Activated T-helper 17 cell treated with anti-CD3 and anti-CD28 coated beads, Interleukin-2, amount 50 U/mL, for 72 hours (primary cell): ENCODE results near the gene CATSPER3. TPM values are rescaled to one million over a fixed set of nuclear protein-coding genes. Genes with fewer than 3 reads are reported as not detected.

Source experiments
- ATAC-seq: fragments of 150-1000 bp; cut with Tn5 transposase; replicated peaks from 2 replicates; pipeline ENCODE4 v1.10.0; 2021; ENCODE audit warnings: mild to moderate bottlenecking, moderate library complexity
- H3K27ac Mint-ChIP-seq: one replicate; pipeline ENCODE4 v1.8.0; 2022; ENCODE audit warnings: mixed read lengths
- H3K27me3 Mint-ChIP-seq: one replicate; pipeline ENCODE4 v1.8.0; 2022; ENCODE audit warnings: mixed read lengths
- H3K36me3 Mint-ChIP-seq: one replicate; pipeline ENCODE4 v1.8.0; 2022; ENCODE audit warnings: low read depth, mild to moderate bottlenecking, mixed read lengths
- H3K4me1 Mint-ChIP-seq: one replicate; pipeline ENCODE4 v1.8.0; 2022; ENCODE audit warnings: mixed read lengths
- H3K4me3 Mint-ChIP-seq: one replicate; pipeline ENCODE4 v1.8.0; 2022; ENCODE audit warnings: mild to moderate bottlenecking, mixed read lengths
- H3K9me3 Mint-ChIP-seq: one replicate; pipeline ENCODE4 v1.8.0; 2022; ENCODE audit warnings: mixed read lengths
- total RNA-seq, 2 donors: library from RNA; stranded (reverse); gene quantifications; one replicate each; pipeline ENCODE4 v1.2.3, GENCODE V29; 2022

CATSPER3 gene
- total RNA-seq, 2 donors from 2014 or later = 0.50 to 0.82 TPM

DNA sequence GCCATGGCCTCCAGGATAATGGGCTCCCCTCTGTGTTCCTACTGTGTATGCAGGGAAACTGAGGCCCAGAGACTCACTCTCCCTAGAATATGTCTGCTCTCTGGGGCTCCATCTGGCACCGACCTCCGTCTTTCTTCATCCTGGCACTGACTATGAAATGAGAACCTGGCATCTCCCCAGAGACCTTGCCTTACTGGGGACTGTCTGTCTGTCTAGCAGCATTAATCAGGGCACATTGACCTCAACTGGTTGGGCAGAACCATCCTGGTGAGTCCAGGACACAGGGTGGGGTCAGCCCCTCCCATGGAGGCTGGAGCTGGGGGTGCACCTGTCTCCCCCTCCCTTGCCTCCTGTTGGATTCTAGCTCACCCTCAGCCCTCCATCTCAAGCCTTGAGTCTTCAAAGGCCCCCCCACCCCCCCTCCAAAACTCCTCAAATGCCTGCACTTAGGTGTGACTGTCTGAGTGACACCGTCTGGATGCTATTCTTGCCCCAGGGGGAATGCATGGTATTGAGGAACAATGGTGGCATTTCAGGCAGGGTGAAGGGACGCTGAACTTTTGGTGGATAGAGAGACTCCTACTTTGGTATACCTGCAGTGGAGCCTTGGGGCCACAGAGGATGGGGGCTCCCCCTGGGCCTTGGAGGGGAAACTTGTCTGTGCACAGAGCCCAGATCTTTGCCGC lies 79.1 kb downstream of the CATSPER3 start:
- H3K36me3 Mint-ChIP-seq = no peaks in the 10 kb centered on the region
- no peaks in the 10 kb centered on the region for H3K4me1 Mint-ChIP-seq
- H3K9me3 Mint-ChIP-seq = no peaks in the 10 kb centered on the region
- ATAC-seq = no peak
- H3K27ac Mint-ChIP-seq = no peak overlapping the region
- H3K4me3 Mint-ChIP-seq = no peak overlapping the region
- peaks cover 53% of the 10 kb centered on the region for H3K27me3 Mint-ChIP-seq

DNA sequence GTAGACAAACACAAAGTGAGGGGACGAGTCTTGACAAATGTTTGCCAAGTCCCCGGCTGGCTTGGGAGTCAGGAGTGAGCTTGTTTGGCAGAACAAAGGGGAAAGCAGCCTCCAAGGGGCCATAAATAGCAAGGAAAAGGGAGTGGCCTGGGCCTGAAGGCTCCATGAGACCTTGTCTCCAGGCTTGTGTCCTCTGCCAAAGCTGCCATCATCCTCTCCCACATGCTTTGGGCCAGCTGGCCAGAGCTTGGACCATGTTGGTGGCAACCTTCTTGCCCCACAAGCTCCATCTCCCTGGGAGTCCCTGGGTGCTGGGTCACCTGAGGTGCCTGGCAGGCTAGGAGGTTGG lies 79.6 kb downstream of the CATSPER3 start:
- Mint-ChIP-seq H3K36me3 (no peaks in the 10 kb centered on the region), H3K9me3 (no peaks in the 10 kb centered on the region), H3K4me3 (no peak overlapping the region), H3K4me1 (no peaks in the 10 kb centered on the region), H3K27me3 (peaks cover 52% of the 10 kb centered on the region), H3K27ac (no peak overlapping the region)
- no peak for ATAC-seq

DNA sequence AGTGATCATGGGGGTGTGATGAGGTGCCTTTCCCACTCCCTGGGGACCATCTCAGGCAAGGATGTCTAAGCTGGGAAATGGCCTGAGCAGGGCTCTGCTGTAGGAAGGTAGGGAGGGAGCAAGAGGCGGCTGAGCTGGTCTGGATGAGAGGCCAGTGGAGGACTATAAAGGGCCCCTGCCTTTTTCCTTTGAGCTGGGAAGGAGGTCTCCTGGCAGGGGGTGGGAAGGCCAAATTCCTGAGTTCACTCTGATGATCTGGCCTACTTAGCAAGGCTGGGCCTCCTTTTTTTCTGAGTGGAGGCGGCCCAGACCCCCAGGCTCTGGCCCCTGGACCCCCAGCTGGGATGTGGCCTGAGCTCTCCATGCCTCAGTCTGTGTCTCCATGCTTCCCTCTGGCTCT lies 80.6 kb downstream of the CATSPER3 start:
- no peaks in the 10 kb centered on the region for H3K36me3 Mint-ChIP-seq

DNA sequence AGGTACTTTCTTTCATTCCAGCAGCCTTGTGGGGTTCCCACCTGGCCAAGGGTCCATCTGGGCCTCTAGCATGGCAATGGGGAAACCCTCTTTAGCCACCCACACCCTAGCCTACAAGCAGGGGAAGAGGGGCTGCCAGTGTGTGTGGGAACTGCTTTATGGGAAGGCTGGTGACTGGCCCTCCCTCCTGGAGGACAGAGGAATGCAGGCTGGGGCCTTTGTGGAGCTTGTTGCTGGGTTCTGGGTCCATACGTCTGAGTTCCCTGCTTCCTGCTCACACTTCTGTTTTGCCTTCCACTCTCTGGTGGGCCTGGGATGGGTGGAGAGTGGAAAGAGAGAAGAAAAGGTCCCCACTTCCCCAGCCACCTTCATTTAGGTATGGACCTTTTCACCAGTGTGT lies 81.2 kb downstream of the CATSPER3 start:
- Mint-ChIP-seq H3K9me3 (no peaks in the 10 kb centered on the region), H3K36me3 (no peaks in the 10 kb centered on the region), H3K27me3 (peaks cover 40% of the 10 kb centered on the region), H3K4me3 (no peak overlapping the region), H3K4me1 (no peaks in the 10 kb centered on the region), H3K27ac (no peak overlapping the region)
- no peak for ATAC-seq

More for the DNA sequence above, 80.6 kb downstream of the CATSPER3 start:
- Mint-ChIP-seq H3K4me3 (no peak overlapping the region), H3K9me3 (no peaks in the 10 kb centered on the region), H3K4me1 (no peaks in the 10 kb centered on the region), H3K27ac (no peak overlapping the region), H3K27me3 (peaks cover 44% of the 10 kb centered on the region)
- ATAC-seq = no peak

DNA sequence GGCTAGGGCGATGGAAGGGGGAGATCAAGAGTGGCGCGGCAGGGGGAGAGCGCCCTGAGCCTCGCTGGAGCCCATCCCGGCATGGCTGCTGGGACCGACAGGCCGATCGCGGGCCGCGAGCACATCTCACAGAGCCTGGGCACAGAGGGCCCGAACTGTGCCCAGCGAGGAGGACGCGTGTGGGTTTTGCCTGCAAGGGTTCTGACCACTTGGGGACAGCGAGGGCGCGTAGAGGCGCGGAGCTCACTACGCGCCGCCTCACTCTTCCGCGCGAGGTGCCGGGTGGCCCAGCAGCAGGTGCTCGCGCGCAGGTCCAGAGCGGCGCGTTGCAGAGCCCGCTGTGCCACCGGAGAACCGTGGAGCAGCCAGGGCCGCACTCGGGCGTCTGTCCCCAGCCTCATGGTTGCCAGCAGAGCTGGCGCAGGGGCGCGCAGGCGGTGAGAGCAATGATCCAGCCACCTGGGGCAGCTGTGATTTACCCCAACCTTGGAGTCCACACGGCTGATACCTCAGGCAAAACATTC lies 82.6 kb downstream of the CATSPER3 start:
- Mint-ChIP-seq H3K4me3 (no peak overlapping the region), H3K9me3 (no peaks in the 10 kb centered on the region), H3K27ac (no peak overlapping the region), H3K4me1 (no peaks in the 10 kb centered on the region), H3K27me3 (peaks cover 34% of the 10 kb centered on the region), H3K36me3 (no peaks in the 10 kb centered on the region)
- no peak for ATAC-seq

DNA sequence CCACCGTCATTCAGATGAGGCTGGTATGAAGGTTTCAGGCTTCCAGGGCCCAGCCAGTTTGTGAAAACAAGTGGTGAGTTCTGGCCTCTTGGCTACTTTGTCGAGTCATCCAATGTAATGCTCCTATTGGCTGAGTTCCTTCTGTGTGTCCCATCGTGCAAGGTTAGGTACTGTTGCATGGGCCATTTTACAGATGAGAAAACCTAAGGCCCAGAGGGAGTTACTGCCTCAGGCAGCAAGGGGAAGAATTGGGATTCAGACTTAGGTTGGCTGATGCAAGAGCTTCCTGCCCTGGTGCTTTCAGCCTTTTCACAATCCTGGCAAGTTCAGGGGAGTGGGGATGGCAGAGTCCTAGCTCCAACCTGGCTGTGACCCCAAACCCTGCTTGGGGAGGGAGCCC lies 83.7 kb downstream of the CATSPER3 start:
- H3K9me3 Mint-ChIP-seq = no peaks in the 10 kb centered on the region

DNA sequence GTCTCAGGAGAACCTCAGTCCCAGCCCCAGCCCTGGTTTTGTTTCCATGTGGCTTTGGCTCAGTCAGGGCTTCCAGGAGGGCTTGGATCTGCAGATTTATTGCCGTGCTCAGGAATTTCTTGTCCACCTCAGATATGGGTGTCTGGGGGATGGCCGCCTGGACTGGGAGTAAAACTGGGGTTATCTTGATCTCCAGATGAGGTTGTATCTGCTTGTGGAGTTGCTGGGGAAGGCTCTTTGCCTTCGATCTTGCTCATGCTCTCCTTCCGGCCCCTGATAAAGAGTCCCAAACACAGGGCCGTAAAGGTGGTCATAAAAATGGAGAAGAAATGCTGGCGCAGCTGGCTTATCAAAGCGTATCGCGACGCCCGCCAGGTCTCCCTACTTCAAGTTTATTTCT lies 84.2 kb downstream of the CATSPER3 start:
- no peak overlapping the region for H3K4me3 Mint-ChIP-seq
- H3K4me1 Mint-ChIP-seq = no peaks in the 10 kb centered on the region
- H3K27ac Mint-ChIP-seq = no peak overlapping the region
- ATAC-seq = no peak
- no peaks in the 10 kb centered on the region for H3K36me3 Mint-ChIP-seq
- H3K9me3 Mint-ChIP-seq = no peaks in the 10 kb centered on the region
- peaks cover 40% of the 10 kb centered on the region for H3K27me3 Mint-ChIP-seq

More for the DNA sequence above, 83.7 kb downstream of the CATSPER3 start:
- H3K27me3 Mint-ChIP-seq = peaks cover 39% of the 10 kb centered on the region
- H3K4me1 Mint-ChIP-seq = no peaks in the 10 kb centered on the region
- H3K4me3 Mint-ChIP-seq = no peak overlapping the region
- no peak overlapping the region for H3K27ac Mint-ChIP-seq
- no peak for ATAC-seq
- H3K36me3 Mint-ChIP-seq = no peaks in the 10 kb centered on the region

DNA sequence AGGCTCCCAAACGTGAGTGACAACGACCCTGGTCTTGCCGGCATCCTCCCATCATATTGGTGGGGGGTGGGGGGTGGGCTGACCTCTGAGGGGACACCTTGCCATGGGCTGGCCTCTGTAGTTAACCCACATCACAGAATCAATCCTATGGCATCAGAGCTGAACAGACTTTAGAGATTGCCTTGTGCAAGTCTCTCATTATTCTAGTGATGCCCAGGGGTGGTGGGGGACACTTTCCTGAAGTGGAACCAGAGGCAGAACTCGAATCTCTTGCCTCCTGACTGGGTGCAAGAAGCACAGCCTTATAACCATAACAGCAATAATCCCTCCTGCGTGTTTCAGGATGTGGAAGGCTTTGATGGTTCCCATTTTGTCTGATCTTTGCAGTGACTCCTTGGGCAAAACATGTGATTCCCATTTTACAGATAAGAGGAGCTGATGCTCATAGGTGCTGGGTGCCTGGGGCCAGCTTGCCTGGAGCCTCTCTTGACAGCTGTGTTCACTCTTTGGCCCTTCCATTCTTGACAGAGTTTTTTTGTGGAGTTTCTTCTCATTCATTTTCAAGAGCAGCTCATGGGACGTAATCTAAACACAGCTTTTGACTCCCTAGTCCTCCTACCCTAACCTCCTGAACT lies 84.9 kb downstream of the CATSPER3 start:
- Mint-ChIP-seq H3K27ac (no peak overlapping the region), H3K4me3 (no peak overlapping the region), H3K9me3 (no peaks in the 10 kb centered on the region), H3K36me3 (no peaks in the 10 kb centered on the region), H3K27me3 (peaks cover 44% of the 10 kb centered on the region), H3K4me1 (no peaks in the 10 kb centered on the region)
- no peak for ATAC-seq

DNA sequence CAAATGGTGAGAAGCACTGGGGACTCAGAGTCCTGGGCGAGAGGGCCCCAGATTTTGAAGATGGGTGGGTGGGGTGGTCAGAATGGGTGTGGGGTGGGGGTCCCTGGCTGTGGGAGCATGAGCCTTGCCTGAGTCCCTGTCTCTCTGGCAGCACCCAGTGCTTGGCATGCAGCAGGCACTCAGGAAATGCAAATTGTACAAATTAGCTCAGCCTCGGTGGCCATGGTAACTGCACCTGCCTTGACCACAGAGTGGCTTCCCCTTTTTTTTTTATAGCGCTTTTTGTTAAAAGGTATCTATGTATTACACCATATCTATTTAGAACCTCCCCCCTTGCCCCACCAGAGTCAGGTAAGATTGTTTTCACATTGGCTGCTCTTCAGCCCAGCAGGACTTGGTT lies 85.6 kb downstream of the CATSPER3 start:
- Mint-ChIP-seq H3K36me3 (no peaks in the 10 kb centered on the region), H3K4me1 (no peaks in the 10 kb centered on the region), H3K9me3 (no peaks in the 10 kb centered on the region), H3K27me3 (peaks cover 37% of the 10 kb centered on the region), H3K4me3 (no peak overlapping the region), H3K27ac (no peak overlapping the region)
- ATAC-seq = no peak

DNA sequence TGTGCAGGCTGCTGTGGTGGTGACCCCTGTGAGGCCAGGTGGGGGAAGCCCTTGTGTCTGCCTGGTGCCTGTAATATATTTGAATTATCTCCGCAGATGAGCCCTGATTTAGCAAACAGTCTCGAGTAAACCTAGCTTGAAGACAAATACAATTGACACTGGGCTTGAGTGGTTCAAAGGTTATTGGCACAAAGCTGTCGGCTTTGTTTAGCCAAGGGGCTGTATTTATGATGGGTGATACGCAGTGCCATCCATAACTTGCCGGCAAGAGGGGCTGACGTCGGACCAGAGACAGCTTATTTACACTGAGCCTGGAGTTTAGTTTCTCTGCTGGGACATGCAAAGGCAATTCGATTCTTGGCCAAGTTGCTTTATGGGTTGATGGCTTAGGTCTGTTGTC lies 86.3 kb downstream of the CATSPER3 start:
- no peaks in the 10 kb centered on the region for H3K36me3 Mint-ChIP-seq
- peaks cover 37% of the 10 kb centered on the region for H3K27me3 Mint-ChIP-seq
- H3K27ac Mint-ChIP-seq = no peak overlapping the region
- no peak overlapping the region for H3K4me3 Mint-ChIP-seq
- H3K4me1 Mint-ChIP-seq = no peaks in the 10 kb centered on the region
- no peaks in the 10 kb centered on the region for H3K9me3 Mint-ChIP-seq
- ATAC-seq = no peak

DNA sequence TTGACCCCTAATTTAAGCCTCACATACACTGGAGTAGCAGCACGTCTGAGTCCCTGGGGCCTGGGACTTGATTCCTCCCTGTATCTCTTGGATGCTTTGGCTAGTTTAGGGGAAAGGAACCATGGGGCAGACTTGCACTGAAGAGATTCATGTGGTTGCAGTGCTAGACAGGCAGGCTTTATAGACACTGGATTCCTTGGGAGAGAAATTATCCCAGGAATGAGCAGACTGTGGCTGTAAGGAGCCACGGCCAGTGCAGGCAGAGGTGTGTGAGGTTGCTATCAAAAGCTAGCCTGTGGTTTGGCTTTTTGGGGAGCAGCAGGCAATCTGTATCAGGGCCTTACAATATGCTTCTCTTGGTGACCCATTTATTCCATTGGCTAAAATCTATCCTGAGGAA lies 86.8 kb downstream of the CATSPER3 start:
- no peak overlapping the region for H3K27ac Mint-ChIP-seq
- ATAC-seq = no peak
- H3K36me3 Mint-ChIP-seq = no peaks in the 10 kb centered on the region
- no peaks in the 10 kb centered on the region for H3K9me3 Mint-ChIP-seq
- H3K4me1 Mint-ChIP-seq = no peaks in the 10 kb centered on the region
- H3K27me3 Mint-ChIP-seq = peaks cover 36% of the 10 kb centered on the region
- no peak overlapping the region for H3K4me3 Mint-ChIP-seq

DNA sequence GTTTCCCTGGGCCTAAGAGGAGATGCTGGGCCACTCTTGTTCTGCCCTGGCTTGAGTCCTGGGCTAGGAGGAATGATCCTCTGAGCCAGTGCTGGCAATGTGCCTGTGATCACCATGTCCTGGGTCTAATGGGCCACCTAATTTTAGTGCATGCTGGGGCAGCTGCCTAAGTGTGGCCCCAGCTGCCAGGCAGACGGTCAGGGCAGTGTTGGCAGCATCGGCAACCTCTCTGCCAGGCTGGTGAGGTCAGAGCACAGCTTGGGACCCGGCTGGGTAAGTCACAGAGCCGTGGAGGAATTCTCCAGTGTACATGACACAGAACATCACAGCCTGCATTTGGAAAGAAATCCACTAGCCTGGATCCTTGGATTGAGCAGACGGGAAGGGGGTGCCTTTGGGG lies 87.7 kb downstream of the CATSPER3 start:
- Mint-ChIP-seq H3K9me3 (no peaks in the 10 kb centered on the region), H3K27me3 (peaks cover 31% of the 10 kb centered on the region), H3K4me1 (no peaks in the 10 kb centered on the region), H3K4me3 (no peak overlapping the region), H3K27ac (no peak overlapping the region), H3K36me3 (no peaks in the 10 kb centered on the region)
- ATAC-seq = no peak

DNA sequence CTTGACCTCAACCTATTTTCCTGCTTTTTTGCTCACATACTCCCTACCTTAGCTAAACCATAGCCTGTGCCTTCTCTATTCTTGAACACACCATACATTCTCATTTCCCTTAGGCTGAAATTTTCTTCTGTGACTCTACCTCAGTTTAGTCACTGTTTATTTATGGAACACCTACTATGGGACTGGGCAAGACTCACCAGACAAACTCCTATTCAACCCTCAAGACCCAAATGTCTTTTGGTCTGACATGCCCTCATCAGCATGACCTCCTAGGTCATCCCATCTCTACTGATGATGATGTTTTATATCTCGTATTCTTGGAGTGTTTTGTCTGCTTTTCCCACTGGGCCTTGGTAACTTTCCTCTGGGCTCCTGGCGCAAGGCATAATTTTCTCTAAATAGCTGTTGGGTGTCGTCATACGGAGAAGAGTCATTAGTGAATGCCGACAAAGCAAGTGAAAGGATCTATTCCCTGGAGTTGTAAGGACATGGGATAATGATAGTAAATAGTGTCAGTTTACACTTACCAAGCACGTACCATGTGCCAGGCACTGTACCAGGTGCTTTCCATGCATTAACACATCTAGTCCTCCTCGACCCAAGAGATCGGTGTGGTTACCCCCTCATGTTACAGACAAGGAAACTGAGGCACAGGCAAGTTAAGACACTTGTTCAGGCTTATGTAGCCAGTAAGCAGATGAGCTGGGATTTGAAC lies 88.8 kb downstream of the CATSPER3 start:
- ATAC-seq = no peak
- H3K27ac Mint-ChIP-seq = no peak overlapping the region
- no peaks in the 10 kb centered on the region for H3K36me3 Mint-ChIP-seq
- H3K4me1 Mint-ChIP-seq = no peaks in the 10 kb centered on the region
- peaks cover 27% of the 10 kb centered on the region for H3K27me3 Mint-ChIP-seq
- H3K9me3 Mint-ChIP-seq = no peaks in the 10 kb centered on the region
- no peak overlapping the region for H3K4me3 Mint-ChIP-seq

DNA sequence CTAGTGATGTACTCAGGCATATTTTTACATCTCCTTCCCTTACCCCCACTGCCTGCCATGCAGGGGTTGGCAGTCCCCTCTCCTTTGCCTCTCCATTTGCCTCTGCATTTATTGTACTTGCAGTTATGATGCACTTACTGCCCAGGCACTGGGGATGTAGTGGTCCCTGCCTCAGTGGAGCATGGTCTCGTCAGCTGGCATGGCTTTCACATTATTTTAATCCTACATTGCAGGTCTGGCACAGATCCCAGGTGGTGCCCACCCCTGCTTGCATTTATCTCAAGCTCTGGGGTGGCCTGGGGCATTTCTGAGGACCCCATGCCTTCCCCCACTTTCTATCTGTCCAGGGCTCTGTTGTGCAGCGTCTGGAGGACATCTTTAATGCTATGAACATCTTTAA lies 89.5 kb downstream of the CATSPER3 start:
- ATAC-seq = no peak
- H3K9me3 Mint-ChIP-seq = no peaks in the 10 kb centered on the region

DNA sequence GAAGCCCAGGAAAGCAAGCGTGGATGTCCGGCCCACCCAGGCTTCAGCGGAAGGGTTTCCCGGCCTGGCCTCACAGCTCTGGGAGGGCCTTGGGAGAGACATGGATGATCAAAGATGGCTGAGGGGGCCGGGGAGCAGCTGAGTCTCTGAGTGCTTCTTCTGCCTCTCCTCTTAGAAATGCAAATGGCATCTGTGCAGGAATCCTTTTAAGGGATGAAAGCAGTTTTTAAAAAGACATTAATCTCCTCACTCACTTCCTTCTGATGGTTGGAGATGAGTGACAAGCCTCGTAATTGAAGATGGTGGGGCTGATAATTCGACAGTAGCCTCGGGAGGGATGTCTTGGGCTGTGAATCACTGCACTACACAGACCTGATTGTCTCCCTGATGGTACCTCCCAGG lies 90.6 kb downstream of the CATSPER3 start:
- Mint-ChIP-seq H3K4me1 (no peaks in the 10 kb centered on the region), H3K4me3 (no peak overlapping the region), H3K36me3 (no peaks in the 10 kb centered on the region), H3K27ac (no peak overlapping the region), H3K9me3 (no peaks in the 10 kb centered on the region), H3K27me3 (peaks cover 23% of the 10 kb centered on the region)
- ATAC-seq = no peak

More for the DNA sequence above, 89.5 kb downstream of the CATSPER3 start:
- H3K27me3 Mint-ChIP-seq = peaks cover 23% of the 10 kb centered on the region
- no peaks in the 10 kb centered on the region for H3K4me1 Mint-ChIP-seq
- no peak overlapping the region for H3K27ac Mint-ChIP-seq
- H3K4me3 Mint-ChIP-seq = no peak overlapping the region
- no peaks in the 10 kb centered on the region for H3K36me3 Mint-ChIP-seq
